AG10803 (cell line): ENCODE results near the gene IGSF3.
A peak's percentile ranks its signal among the peaks of the same experiment; 100 is the strongest.

Experiments used
- DNase-seq: peaks from one replicate; pipeline ENCODE4 v3.0.0; 2010; ENCODE audit warnings: low read depth
- H3K4me3 ChIP-seq: 2 replicates; pipeline ENCODE4 v1.5.1; 2011; ENCODE audit warnings: mild to moderate bottlenecking, low read length, control low read depth
- CTCF ChIP-seq: conservative IDR thresholded peaks from 2 replicates; pipeline ENCODE4 v1.5.1; 2011; ENCODE audit warnings: mild to moderate bottlenecking, low read length, control low read depth, inconsistent platforms

Gene IGSF3

GRCh38 chr1:116674011-116674531 lies 6.5 kb upstream of the IGSF3 start:
- DNase-seq = no peak
- H3K4me3 ChIP-seq = no peak overlapping the region
- TF ChIP-seq CTCF = no peak

GRCh38 chr1:116671912-116672311 lies 4.4 kb upstream of the IGSF3 start:
- no peak for DNase-seq
- TF ChIP-seq CTCF = no peak
- no peak overlapping the region for H3K4me3 ChIP-seq

GRCh38 chr1:116671072-116671760 lies 3.7 kb upstream of the IGSF3 start:
- DNase-seq = no peak
- H3K4me3 ChIP-seq = no peak overlapping the region
- TF ChIP-seq CTCF = no peak

GRCh38 chr1:116668277-116668676 lies 744 bp upstream of the IGSF3 start:
- H3K4me3 ChIP-seq = no peak overlapping the region
- TF ChIP-seq CTCF = no peak
- no peak for DNase-seq

- H3K4me3 ChIP-seq = peak overlapping the region; percentile 48
- no peak for DNase-seq
- no peak for TF ChIP-seq CTCF
Measured at GRCh38 chr1:116667078-116667574, 407 bp downstream of the IGSF3 start.

- no peak for DNase-seq
- TF ChIP-seq CTCF = no peak
- H3K4me3 ChIP-seq = peak overlapping the region; percentile 48
Measured at GRCh38 chr1:116666187-116667077, 1.1 kb downstream of the IGSF3 start.
